CD4-positive, alpha-beta T cell treated with Interleukin-12 subunit alpha and Interleukin-12 subunit beta, for 1 hour (primary cell): Measurements from ENCODE around the gene CRTC3.
"Not testable (repeated sequence)": the region's sequence is repeated elsewhere in the genome, so short reads cannot be mapped to it uniquely, and the experiment has no call there.

Experiments used
- DNase-seq: peaks from one replicate; pipeline ENCODE4 v3.0.0-alpha.2; 2020

Gene CRTC3

GRCh38 chr15:90529371-90530249, at the start of gene CRTC3:
CRTC3 (plus strand) TSS chr15:90529923; CDS start chr15:90530072, 149 bp downstream.
- peak; percentile 62 for DNase-seq

- DNase-seq, result peak; percentile 37
Measured at GRCh38 chr15:90481023-90481422, 48.7 kb upstream of the CRTC3 start.

GRCh38 chr15:90482124-90483011, 47.4 kb upstream of the CRTC3 start:
- DNase-seq, result peak; percentile 53

GRCh38 chr15:90483012-90483307, 46.8 kb upstream of the CRTC3 start:
- no peak for DNase-seq

GRCh38 chr15:90483637-90484036, 46.1 kb upstream of the CRTC3 start:
- DNase-seq, result no peak

- DNase-seq, result no peak
Measured at GRCh38 chr15:90487186-90487585, 42.5 kb upstream of the CRTC3 start.

- no peak for DNase-seq
Measured at GRCh38 chr15:90489514-90489913, 40.2 kb upstream of the CRTC3 start.

GRCh38 chr15:90489944-90490343, 39.8 kb upstream of the CRTC3 start:
- DNase-seq, result no peak

- no peak for DNase-seq
Measured at GRCh38 chr15:90493647-90494046, 36.1 kb upstream of the CRTC3 start.

- DNase-seq, result no peak
Measured at GRCh38 chr15:90495067-90495466, 34.7 kb upstream of the CRTC3 start.

GRCh38 chr15:90496791-90497190, 32.9 kb upstream of the CRTC3 start:
- DNase-seq, result no peak

- no peak for DNase-seq
Measured at GRCh38 chr15:90497376-90497775, 32.3 kb upstream of the CRTC3 start.

GRCh38 chr15:90497912-90498311, 31.8 kb upstream of the CRTC3 start:
- no peak for DNase-seq

- no peak for DNase-seq
Measured at GRCh38 chr15:90500171-90500570, 29.6 kb upstream of the CRTC3 start.

GRCh38 chr15:90501898-90502297, 27.8 kb upstream of the CRTC3 start:
- no peak for DNase-seq

- DNase-seq, result not testable (repeated sequence)
Measured at GRCh38 chr15:90510781-90511180, 18.9 kb upstream of the CRTC3 start.

- not testable (repeated sequence) for DNase-seq
Measured at GRCh38 chr15:90511211-90511618, 18.5 kb upstream of the CRTC3 start.

- no peak for DNase-seq
Measured at GRCh38 chr15:90512276-90512675, 17.4 kb upstream of the CRTC3 start.

- DNase-seq, result no peak
Measured at GRCh38 chr15:90512981-90513380, 16.7 kb upstream of the CRTC3 start.

GRCh38 chr15:90513448-90513847, 16.3 kb upstream of the CRTC3 start:
- DNase-seq, result no peak

GRCh38 chr15:90513893-90514292, 15.8 kb upstream of the CRTC3 start:
- DNase-seq, result not testable (repeated sequence)

- no peak for DNase-seq
Measured at GRCh38 chr15:90519688-90520087, 10.0 kb upstream of the CRTC3 start.

GRCh38 chr15:90520365-90520764, 9.4 kb upstream of the CRTC3 start:
- no peak for DNase-seq

- DNase-seq, result no peak
Measured at GRCh38 chr15:90523373-90523772, 6.3 kb upstream of the CRTC3 start.
